HepG2 (cell line): ENCODE data around the gene NMT2. TPM values are rescaled to one million over a fixed set of nuclear protein-coding genes. Genes with fewer than 3 reads are reported as not detected.

Experiments
- ATAC-seq: fragments of 200-7000 bp; cut with Tn5 transposase; 3 replicates; pipeline ENCODE4 v1.9.1; 2020; ENCODE audit warnings: mild to moderate bottlenecking, moderate library complexity
- BruUV-seq: library from RNA; stranded (reverse); fragments of 400-500 nt; replicated peaks from 2 replicates; lab custom pipeline; 2021; lab: Mats Ljungman, UMichigan
- CTCF ChIA-PET: fragments of 300-600 bp; formaldehyde crosslinking; extraction: SDS; loops from one replicate; lab custom pipeline; 2021; ENCODE audit warnings: low total read pairs, inconsistent platforms, low intra/inter-chr PET ratio; lab: Yijun Ruan, JAX
- POLR2A ChIA-PET: fragments of 350-600 bp; sonication (Branson Sonifier 250); formaldehyde crosslinking; loops from one replicate; lab custom pipeline; 2020; ENCODE audit warnings: antibody characterized with exemption, inconsistent platforms; lab: Yijun Ruan, JAX
- DNase-seq: peaks from one replicate; pipeline ENCODE4 v3.0.0-alpha.2; 2015; ENCODE audit warnings: low spot score
- FAIRE-seq: peaks from 3 replicates; lab custom pipeline; 2011; peaks lifted over from hg19 to GRCh38; lab: Jason Lieb, UNC
- H2AFZ ChIP-seq: one replicate; pipeline ENCODE4 v1.6.1; 2011; ENCODE audit warnings: low read length, inconsistent platforms
- H3K27ac ChIP-seq: fragments of 300-600 bp; 3 replicates; pipeline ENCODE4 v1.8.0; 2011; ENCODE audit warnings: mixed run types, mild to moderate bottlenecking, mixed read lengths, low read length, inconsistent platforms; ENCODE audit not compliant: insufficient read depth; ENCODE audit errors: extremely low read length
- H3K27me3 ChIP-seq, 2 experiments: fragments of 200-600 bp in 1 of 2; 2 replicates in 1 of 2; 3 replicates in 1 of 2; pipeline versions ENCODE4 v1.6.0 to v1.8.0; 2011; ENCODE audit warnings: low read length in 2 of 2, mild to moderate bottlenecking in 2 of 2, moderate library complexity in 2 of 2, inconsistent platforms in 1 of 2; ENCODE audit not compliant: insufficient read depth in 2 of 2, control insufficient read depth in 1 of 2
- H3K36me3 ChIP-seq, 2 experiments: fragments of 200-600 bp in 1 of 2; replicated peaks in 1 of 2; 2 replicates in 1 of 2; 3 replicates in 1 of 2; pipeline versions ENCODE4 v1.5.1 to v1.8.0; 2011; ENCODE audit warnings: low read length in 2 of 2, inconsistent platforms in 1 of 2; ENCODE audit not compliant: insufficient read depth in 2 of 2, control insufficient read depth in 1 of 2
- H3K4me1 ChIP-seq: 2 replicates; pipeline ENCODE4 v1.5.1; 2012; ENCODE audit warnings: low read length, inconsistent platforms; ENCODE audit not compliant: insufficient read depth
- H3K4me2 ChIP-seq: 2 replicates; pipeline ENCODE4 v1.6.0; 2011; ENCODE audit warnings: low read depth, low read length, inconsistent platforms
- H3K4me3 ChIP-seq, 3 experiments: fragments of 200-600 bp in 1 of 3; sonication (generic), shearing (Covaris generic) in 1 of 3; replicated peaks in 1 of 3; 2 replicates each; pipeline ENCODE4 v1.5.1; 2011 to 2016; ENCODE audit warnings: low read length in 3 of 3, inconsistent platforms in 2 of 3, low read depth in 2 of 3, mild to moderate bottlenecking in 2 of 3, control low read depth in 1 of 3, mixed read lengths in 1 of 3; ENCODE audit not compliant: insufficient read depth in 1 of 3
- H3K79me2 ChIP-seq: one replicate; pipeline ENCODE4 v1.6.1; 2011; ENCODE audit warnings: low read length, inconsistent platforms; ENCODE audit not compliant: insufficient read depth
- H3K9ac ChIP-seq: 2 replicates; pipeline ENCODE4 v1.6.0; 2011; ENCODE audit warnings: mild to moderate bottlenecking, low read depth, low read length, inconsistent platforms; ENCODE audit not compliant: insufficient read depth
- H3K9me3 ChIP-seq: 2 replicates; pipeline ENCODE4 v1.5.1; 2012; ENCODE audit warnings: mild to moderate bottlenecking, low read length
- H4K20me1 ChIP-seq: 2 replicates; pipeline ENCODE4 v1.6.0; 2011; ENCODE audit warnings: inconsistent platforms, mild to moderate bottlenecking, low read length, moderate library complexity; ENCODE audit not compliant: insufficient read depth
- LCORL ChIP-seq, 2 experiments: fragments of 450-650 bp in 1 of 2; sonication (generic) in 1 of 2; formaldehyde crosslinking in 1 of 2; IDR thresholded peaks; 2 replicates each; pipeline versions ENCODE4 v1.5.0 to v1.6.1; 2017 to 2020; ENCODE audit warnings: antibody characterized with exemption in 1 of 2, missing genetic modification reagents in 1 of 2
- NFAT5 ChIP-seq: sonication (generic); formaldehyde crosslinking; IDR thresholded peaks from 2 replicates; pipeline ENCODE4 v1.4.0; 2020; ENCODE audit warnings: missing genetic modification reagents
- NR2F6 ChIP-seq, 2 experiments: IDR thresholded peaks; 2 replicates each; pipeline ENCODE4 v1.6.1; 2016; ENCODE audit warnings: antibody characterized with exemption in 1 of 2, mild to moderate bottlenecking in 1 of 2
- REL ChIP-seq: sonication (generic); formaldehyde crosslinking; conservative IDR thresholded peaks from 2 replicates; pipeline ENCODE4 v1.8.0; 2022; ENCODE audit warnings: mild to moderate bottlenecking, missing genetic modification reagents, moderate library complexity
- ZNF329 ChIP-seq: sonication (generic); formaldehyde crosslinking; IDR thresholded peaks from 2 replicates; pipeline ENCODE4 v1.9.0; 2021; ENCODE audit warnings: low read depth, mild to moderate bottlenecking, missing genetic modification reagents
- ZNF576 ChIP-seq: sonication (generic); formaldehyde crosslinking; IDR thresholded peaks from 2 replicates; pipeline ENCODE4 v1.4.0; 2020; ENCODE audit warnings: mild to moderate bottlenecking, missing genetic modification reagents
- ZNF629 ChIP-seq: sonication (generic); formaldehyde crosslinking; conservative IDR thresholded peaks from 2 replicates; pipeline ENCODE4 v1.5.0; 2020; ENCODE audit warnings: missing genetic modification reagents
- WGBS: methylation state at CpG from one replicate; pipeline ENCODE4 v1.1.6; 2017; ENCODE audit warnings: low lambda C conversion rate; 5-methylcytosine and 5-hydroxymethylcytosine counted together
- in situ Hi-C: cut with HindIII; loops from 2 replicates; pipeline ENCODE4 v1.10.0; 2017; ENCODE audit warnings: low pct_unique_long_range_greater_than_20kb; ENCODE audit not compliant: extremely low pct_ligation_motif_present
- intact Hi-C: fragments of 100-400 bp; cut with micrococcal nuclease; formaldehyde crosslinking; loops from one replicate; pipeline ENCODE4 v1.10.0; 2022; ENCODE audit not compliant: unreplicated experiment
- polyA plus RNA-seq, 8 experiments: library from polyadenylated mRNA; depleted of rRNA in 3 of 8; stranded (reverse) in 7 of 8; unstranded in 1 of 8; fragments of >200 nt; fragmentation: Illumina TruSeq in 4 of 8; extraction: Trizol in 4 of 8; gene quantifications; 2 replicates each; pipeline versions ENCODE4 v1.2.1 to v1.2.3, GENCODE V29; 2011 to 2016; ENCODE audit warnings: low read depth in 4 of 8, missing spikeins in 1 of 8, mixed read lengths in 1 of 8; ENCODE audit not compliant: insufficient read depth in 1 of 8
- total RNA-seq, 5 experiments: library from RNA; depleted of rRNA; stranded (reverse); fragments of >200 nt; fragmentation: Illumina TruSeq; extraction: Trizol; gene quantifications; 2 replicates each; pipeline ENCODE4 v1.2.3, GENCODE V29; 2016; ENCODE audit warnings: low read depth in 1 of 5

NMT2 gene
- total and polyA plus RNA-seq, 2 of the 13 experiments (the other 11 are each of a cell fraction or from before 2014, with no cell fraction given) = 10.1 to 23.8 TPM

- TF ChIP-seq NFAT5 (CRISPR knock-in tag) (no peak), ZNF329 (CRISPR knock-in tag) (no peak), LCORL (IDR thresholded peaks at IDR 0.05) (no peak), LCORL (CRISPR knock-in tag; IDR thresholded peaks at IDR 0.05) (no peak), ZNF576 (CRISPR knock-in tag) (no peak), REL (CRISPR knock-in tag) (no peak)
Measured at GRCh38 chr10:15131330-15131729, 37.2 kb downstream of the NMT2 start (continued).

GRCh38 chr10:15124908-15125307, 43.6 kb downstream of the NMT2 start:
- Histone ChIP-seq H3K4me3 (no peak overlapping the region), H4K20me1 (no peaks in the 10 kb centered on the region), H3K4me2 (no peak overlapping the region), H3K27ac (no peak overlapping the region), H3K4me1 (no peaks in the 10 kb centered on the region), H3K27me3 (no peaks in the 10 kb centered on the region; a peak in 1 of 5 replicates), H3K9ac (no peak overlapping the region), H2AFZ (no peak overlapping the region), H3K36me3 (peaks cover 8 to 51% of the 10 kb centered on the region in 2 experiments), H3K79me2 (no peaks in the 10 kb centered on the region), H3K9me3 (no peaks in the 10 kb centered on the region)
- FAIRE-seq = no peak
- intact Hi-C loops (no loop called here), in situ Hi-C loops (no loop called here)
- no peak for TF ChIP-seq NR2F6 (IDR thresholded peaks at IDR 0.05)
- no peak for TF ChIP-seq NR2F6 (CRISPR knock-in tag; IDR thresholded peaks at IDR 0.05)
- TF ChIP-seq ZNF629 (CRISPR knock-in tag) = peak; percentile 80
- ChIA-PET CTCF (no interaction called here), POLR2A (no interaction called here)
- BruUV-seq = TSS peak; percentile 34
- no peak for DNase-seq
- no peak for ATAC-seq
- 93% methylated on average over 3 of the region's 3 CpGs for WGBS
